ENCODE measurements around the gene PLB1.

Gene PLB1

DNA sequence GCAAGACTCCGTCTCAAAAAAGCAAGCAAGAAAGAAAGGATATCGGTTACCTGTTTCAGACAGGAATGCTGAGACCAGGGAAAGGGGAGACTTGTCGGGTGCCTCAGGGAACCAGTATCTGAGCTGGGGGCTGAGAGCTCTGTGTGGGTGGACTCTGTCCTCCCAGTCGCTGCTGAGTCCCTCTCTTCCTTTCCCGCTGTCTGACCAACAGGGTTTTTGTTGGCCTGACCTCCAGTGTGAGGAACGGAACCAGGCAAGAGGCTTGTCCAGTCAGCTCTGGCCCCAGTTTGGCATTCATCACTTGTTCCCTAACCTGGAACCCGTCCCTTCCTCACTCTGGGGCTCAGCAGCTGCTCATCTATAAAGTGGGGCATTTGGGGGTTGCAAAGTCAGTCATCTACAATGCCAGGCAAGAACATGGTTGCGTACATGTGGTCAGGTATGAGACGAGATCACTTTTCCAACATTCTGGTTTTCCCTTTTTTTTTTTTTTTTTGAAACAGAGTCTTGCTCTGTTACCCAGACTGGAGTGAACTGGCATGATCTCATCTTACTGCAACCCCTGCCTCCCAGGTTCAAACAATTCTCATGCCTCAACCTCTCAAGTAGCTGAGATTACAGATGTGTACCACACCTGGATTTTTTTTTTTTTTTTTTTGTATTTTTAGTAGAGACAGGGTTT is 116.4 kb downstream of the PLB1 start:
- no peak for DNase-seq (ENCODE audit: low read depth)

DNA sequence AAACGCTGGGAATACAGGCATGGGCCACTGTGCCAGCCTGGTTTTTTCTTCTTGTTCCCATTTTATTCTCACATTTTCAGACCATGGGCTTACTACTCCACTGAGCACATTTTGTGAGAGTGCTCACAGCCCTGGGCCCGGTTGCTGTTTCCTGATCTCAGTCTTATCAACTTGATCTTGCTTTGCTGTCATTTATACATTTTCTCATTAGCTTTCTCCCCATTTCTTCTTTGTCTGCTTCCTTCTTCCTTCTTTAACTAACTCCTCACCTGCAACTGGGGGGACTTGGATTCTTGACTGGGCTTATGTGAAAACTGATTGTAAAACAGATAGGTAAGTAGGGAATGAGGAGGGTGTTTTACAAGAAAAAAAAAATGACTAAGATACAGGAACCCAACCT is 117.3 kb downstream of the PLB1 start:
- DNase-seq (ENCODE audit: low read depth): no peak

DNA sequence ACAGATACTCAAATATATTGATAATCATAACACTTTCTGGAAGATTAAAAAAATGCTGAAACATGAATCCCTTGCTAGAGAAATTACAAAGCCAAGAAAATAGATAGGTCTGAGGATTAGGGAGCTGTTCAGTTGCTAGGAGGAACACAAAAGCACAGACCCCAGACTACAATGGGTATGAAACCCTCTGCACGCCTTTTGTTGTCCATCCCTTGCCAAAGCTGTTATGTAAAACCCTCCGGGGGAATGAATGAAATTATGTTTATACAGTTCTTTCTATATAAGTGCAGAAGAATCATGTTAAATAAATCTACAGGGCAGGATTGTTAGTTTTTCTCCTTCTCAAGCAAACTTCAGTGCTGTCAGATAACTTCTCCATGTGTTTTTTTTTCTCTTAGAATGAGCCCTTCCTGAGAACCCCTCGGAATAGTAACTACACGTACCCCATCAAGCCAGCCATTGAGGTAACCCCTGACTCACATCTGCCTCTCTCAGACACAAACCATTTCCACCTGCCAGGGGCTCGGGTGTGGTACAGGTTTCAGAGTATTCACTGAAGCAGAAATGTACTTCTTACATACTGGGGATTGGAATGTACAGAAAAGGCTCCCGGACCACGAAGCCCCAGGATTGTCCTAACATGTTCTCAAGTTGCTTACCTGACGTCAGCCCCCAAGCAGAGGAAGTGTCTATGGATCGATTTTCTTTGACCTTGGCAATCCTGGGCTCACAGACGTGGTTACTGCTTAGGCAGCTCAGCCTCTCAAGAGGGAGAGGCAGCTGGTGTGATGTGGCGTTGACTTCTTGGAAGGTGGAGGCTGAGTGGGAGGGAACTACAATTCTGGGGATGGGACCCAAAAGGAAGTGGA is 118.0 kb downstream of the PLB1 start:
- peak; percentile 98 for DNase-seq (ENCODE audit: low read depth)

DNA sequence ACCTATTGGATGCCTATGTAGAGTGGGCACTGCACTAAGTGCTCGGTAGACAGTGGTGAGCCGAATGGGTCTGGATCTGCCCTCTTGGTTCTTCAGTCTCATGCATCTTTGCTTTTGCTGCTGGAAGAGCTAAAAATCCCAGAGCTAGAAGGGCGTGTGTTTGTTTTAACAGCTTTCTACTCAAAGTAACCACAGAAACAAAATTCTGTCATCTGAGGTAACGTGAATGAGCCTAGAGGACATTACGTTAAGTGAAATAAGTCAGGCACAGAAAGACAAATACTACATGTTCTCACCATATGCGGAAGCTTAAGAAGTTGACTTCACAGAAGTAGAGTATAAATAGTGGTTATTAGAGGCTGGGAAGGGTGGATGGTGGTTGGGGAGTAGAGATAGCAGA is 119.8 kb downstream of the PLB1 start:
- no peak for DNase-seq (ENCODE audit: low read depth)

DNA sequence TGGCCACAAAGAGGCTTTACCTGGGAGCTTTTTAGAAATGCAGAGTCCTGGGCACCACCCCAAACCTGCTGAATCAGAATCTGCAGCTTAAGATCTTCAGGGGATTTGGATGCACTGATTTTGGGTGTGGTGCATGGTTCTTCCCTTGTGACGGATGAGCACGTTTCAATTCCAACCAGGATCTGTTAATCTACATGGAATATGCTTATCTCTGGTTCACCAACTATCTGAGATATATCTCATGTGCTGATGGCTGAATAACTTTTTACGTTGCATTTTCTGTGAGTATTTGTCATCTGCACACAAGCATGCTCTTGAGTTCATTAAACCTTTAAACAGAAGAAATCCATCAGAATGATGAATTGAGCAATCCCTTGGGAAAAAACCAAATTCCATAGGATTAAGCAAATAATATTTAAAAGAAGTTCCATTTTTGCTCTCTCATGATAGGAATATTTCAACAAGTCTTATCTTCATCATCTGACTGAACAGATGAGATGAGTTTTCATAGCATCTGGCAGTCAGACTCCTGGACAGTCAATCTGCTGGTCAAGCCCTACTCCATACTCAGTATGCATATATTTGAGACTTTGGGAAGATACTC is 120.6 kb downstream of the PLB1 start:
- peak; percentile 35 for DNase-seq (ENCODE audit: low read depth)

DNA sequence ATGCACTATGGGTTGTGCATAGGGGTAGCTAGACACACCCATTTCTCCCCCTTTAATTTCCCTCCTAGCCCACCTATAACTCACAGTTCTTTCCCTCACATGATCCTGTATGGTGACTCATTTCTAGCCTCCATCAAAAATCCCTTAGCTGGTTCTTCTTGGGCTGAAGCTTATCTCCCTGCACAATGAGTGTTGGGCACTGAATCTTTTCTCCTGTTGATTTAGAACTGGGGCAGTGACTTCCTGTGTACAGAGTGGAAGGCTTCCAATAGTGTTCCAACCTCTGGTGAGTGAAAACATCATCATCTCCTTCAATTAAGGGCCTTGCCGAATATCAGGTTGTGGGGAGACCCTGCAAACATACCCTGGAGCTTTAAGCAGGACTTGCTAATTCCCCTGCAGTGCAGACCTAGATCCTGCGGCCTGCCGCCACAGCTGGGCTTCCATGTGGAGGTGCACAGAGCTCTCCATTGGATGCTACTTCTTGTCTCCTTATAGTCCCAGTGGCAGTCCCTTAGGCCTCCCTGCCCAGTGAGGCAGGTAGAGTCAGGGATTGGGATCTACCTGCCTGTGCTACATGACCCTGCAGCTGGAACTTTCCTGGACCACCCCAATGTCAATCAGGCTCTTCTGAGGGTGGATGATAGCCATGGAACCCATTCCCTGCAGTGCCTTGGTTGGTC is 121.8 kb downstream of the PLB1 start:
- no peak for DNase-seq (ENCODE audit: low read depth)

DNA sequence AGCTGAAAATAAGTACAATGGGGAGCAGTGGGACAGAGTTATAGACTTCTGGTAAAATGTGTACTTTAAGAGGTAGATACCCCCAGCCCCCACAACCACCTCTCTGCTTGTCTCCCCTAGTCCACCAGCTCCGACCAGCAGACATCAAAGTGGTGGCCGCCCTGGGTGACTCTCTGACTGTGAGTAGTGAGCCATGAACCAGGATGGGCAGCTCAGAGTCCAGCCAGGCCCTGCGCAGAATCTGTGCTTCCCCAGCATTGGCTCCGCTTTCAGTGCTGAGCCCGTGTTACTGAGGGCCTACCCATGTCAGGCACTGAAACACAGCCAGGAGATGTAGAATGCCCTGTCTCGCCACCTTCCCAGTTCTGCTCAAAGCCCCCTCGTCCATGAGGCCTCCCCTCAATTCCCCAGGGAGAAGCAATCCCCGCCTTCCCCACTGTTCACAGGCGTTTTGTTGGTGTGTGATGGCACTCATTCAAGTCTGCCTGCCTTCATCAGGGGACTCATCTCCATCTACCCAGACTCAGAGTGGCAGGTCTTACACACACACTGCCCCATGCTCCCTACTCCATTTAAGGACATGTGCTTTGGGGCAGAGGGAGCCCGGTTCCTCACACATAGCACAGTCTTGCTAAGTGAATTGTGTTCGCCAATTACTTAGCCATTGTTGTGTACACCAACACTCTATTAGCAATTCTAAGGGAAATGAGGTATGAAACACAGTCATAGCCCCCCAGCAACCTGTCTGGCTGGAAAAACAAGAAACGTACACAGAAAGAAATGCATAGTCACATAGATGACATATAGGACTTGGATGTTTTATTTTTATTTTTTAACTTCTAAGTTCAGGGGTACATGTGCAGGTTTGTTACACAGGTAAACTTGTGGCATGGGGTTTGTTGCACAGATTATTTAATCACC is 122.6 kb downstream of the PLB1 start:
- no peak for DNase-seq (ENCODE audit: low read depth)

DNA sequence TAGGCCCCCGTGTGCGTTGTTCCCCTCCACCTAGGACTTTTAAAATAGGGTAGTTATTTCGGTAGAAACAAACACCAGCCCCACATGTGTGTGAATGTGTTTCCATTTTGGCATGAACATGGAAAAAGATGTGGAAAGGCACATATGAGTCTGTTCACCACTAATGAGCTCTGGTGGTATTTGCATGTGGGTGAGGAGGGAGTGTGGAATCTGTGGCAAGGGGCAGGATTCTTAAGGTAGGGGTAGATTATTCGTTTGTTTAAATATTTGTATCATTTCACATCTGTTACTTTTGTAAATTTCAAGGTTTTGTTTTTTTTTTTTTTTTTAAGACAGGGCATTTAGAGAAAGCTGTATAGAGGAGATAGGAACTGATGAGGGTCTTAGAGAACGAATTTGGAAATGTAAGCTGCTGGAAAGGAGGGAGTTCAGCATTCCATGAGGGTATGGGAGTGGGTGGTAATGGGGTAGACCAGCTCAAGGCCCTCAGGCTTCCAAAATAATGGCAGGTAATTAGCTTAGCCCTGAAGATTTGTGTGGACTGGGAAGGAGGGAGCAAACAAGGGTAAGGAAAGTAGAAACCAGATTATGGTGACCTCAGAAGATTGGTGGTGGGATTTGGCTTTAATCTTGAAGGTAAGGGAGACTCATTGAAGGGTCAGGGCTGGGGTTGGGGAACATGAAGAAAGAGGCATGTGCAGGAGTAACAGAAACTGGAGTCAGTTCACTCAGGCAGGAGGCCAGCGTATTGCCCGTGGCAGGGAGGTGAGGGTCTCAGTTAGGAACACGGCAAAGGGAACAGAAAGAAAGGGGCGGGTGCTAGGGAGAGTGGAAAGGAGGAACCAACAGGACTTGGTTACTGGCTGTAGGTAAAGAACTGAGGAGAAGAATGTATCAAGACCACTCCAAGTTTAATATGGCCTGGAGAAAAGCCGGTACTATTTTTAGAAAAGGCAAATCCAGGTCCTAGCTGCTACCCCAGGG is 123.6 kb downstream of the PLB1 start:
- DNase-seq (ENCODE audit: low read depth): no peak

DNA sequence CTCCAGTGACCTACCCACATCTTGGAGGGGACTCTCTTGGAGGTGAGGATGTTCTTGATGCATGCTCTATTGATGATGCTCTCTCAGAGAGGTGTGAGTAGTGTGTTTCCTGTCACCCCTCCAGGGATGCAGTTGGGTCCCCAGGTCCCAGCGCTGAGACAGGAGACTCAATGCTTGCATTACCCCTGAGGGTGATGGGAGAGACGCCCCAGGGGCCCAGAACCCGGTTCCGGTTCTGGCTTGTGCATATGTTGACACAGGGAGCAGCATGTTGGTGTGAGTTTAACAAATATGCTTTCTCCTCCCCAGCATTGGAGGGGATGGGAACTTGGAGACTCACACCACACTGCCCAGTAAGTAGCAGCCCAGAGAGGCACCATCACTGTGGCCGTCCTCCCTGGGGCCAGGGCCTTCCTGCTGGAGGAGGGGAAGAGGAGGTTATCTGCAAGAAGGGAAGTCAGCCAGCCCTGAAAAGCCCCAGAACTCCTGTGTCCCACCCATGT is 124.5 kb downstream of the PLB1 start:
- no peak for DNase-seq (ENCODE audit: low read depth)

DNA sequence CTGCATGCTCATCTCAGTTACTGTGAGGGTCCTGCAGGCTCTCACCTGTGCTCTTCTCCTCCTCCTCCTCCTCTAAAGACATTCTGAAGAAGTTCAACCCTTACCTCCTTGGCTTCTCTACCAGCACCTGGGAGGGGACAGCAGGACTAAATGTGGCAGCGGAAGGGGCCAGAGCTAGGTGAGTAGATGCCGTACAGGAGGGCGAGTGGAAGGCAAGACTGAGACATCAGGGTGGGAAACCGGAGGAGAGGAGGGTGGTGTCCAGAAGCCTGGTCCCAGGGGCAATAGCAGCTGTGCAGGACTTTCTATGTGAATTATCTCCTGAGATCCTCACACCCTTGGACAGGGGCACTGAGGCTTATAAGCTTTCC is 124.9 kb downstream of the PLB1 start:
- DNase-seq (ENCODE audit: low read depth): no peak

DNA sequence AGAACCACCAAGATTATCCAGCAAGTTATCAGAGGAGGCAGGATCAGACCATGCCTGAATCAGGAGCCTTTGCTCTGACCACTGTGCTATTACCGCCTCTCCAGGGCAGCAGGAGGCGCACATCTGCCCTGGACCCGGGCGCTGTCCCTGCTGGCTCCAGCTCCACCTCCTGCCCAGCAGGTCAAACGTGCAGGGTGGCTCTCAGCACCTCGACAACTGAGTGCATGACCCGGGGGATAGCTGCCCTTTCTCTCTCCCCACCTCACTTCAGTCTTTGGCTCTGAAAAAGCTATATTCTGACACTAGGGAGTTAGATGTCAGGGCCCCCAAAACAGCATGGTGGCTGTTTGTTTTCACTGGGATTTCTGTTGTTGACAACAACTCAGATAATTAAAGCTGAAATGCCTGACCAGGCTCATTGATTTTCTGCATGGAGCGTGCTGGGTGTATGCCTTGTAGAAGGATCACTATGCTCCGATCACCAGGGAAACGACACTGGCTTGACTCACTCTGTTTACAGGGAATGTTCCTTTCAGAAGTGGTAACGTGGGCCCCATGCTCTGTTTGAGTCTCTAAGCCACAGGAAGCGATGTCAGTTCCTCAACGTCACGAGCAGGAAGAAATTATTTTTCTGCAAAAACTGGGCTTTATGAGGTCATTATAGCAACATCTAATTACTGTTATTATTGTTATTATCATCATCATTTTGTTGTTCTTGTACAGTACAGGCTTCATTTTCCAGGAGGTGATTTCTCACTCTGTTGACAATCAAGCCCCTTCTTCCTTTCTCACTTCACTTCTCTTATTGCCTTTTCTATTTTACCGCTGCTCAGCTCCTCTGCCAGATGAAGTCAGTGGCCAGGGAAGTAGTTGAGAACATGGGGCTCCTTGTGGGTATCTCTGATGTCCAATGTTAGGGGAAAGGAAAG is 125.6 kb downstream of the PLB1 start:
- DNase-seq (ENCODE audit: low read depth): peak; percentile 99

DNA sequence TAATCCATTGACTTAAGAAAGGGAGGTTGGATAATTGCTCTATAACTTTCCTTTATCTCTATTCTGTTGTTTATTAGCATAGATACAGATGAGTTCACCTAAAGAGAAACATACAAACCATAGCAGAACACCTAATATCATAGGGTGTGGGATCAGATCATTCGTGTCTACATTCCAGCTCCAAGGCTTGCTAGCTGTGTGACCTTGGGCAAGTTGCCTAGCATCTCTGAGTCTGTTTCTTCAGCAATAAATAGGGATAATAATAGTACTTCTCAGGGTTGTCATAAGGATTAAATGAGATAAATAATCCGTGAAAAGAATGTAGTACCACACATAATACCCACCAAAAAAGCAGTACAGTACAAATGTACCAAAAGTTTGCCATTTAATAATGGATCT is 126.2 kb downstream of the PLB1 start:
- peak; percentile 81 for DNase-seq (ENCODE audit: low read depth)

DNA sequence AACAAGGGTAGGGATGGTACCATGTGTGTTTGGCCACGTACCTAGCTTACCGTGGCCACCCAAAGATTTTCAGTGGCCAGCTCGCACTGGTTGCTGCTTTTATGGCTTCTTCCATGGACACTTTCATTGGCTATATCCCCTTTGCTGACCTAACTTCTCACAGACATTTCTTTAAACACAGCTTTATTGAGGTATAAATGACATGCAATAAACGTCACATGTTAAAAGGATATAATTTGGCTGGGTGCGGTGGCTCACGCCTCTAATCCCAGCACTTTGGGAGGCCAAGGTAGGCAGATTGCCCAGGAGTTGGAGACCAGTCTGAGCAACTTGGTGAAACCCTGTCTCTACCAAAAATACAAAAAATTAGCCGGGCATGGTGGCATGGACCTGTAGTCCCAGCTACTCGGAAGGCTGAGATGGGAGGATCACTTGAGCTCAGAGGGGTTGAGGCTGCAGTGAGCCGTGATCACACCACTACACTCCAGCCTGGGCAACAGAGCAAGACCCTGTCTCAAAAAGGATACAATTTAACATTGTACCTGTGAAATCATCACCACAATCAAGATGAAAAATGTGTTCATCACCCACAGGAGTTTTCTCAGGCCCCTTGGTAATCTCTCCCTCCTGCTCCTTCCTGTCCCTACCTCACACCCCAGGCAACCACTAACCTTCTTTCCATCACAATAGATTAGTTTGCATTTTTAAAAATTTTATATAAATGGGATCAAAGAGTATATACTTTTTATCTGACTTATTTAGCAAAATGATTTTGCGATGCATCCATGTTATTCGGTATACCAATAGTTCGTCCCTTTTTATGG is 127.9 kb downstream of the PLB1 start:
- DNase-seq (ENCODE audit: low read depth): no peak

DNA sequence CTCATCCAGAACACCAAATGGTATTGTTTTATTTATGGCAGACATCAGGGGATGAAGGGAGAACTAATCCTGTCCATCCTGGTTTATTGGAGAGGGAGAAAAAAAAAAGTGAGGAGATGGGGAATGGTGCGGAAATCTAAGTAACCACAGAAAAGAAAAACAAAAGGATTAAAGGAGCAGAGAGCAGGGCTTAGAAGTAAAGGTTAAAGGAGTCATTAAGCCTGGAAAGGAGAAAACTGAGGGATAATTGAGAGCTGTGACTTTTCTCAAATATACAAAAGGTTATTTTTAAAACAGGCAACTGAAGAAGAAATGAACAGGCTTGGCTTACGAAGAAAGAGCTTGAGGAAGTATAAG is 128.6 kb downstream of the PLB1 start:
- no peak for DNase-seq (ENCODE audit: low read depth)

DNA sequence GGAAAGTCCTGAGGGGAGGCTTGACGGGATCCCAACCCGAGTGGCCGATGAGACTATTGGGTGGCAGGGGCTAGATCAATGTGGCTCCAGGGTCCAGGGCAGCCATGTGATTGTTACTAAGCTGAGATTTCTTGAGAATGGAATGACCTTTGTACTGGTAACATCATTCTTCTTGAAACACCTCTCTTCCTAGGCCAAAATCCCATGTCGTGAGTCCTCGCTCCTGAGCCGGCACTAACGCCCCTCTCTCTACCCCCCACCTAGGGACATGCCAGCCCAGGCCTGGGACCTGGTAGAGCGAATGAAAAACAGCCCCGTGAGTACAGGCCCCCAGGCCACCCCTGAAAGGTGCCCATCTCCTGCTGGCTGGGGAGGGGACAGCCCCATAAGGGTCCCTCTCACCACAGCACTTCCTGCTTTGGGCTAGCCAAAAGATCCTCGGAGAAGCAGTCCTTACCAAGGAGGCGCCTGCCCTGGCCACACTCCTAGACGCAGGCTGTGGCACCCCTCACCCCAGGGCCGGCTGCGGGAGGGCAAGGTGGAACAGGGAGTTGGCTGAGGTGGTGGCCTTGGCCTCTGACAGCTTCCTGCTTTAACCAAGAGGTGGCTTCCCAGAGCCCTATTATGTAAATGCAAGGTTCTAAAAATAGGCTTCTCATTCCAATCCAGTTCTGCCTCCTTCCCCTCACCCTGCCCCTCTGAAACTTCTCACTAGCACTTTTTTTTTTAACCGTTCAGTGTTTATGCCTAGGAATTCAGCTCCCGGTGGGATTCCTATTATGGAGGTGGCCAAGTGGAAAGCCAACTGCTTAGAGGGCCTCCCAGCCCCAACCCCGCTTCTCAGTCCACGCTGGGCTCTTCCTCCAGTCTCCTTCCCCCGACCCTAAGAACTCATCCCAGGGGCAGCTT is 129.2 kb downstream of the PLB1 start:
- peak; percentile 47 for DNase-seq (ENCODE audit: low read depth)

DNA sequence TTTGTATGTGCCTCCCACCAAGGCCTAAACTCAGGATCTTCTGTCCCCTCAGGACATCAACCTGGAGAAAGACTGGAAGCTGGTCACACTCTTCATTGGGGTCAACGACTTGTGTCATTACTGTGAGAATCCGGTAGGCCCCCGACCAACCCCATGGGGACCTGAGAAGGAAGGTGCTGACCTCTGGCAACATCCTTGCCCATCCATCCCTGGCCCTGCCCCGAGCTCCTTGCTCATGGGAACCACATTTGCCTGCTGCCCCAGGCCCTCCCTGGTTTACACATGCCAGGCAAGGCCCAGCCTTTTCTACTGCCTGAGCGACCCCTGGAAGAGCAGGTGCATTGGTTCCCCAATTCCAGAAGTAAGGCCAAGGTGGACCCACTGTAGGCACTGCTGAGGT is 130.5 kb downstream of the PLB1 start:
- DNase-seq (ENCODE audit: low read depth): no peak

DNA sequence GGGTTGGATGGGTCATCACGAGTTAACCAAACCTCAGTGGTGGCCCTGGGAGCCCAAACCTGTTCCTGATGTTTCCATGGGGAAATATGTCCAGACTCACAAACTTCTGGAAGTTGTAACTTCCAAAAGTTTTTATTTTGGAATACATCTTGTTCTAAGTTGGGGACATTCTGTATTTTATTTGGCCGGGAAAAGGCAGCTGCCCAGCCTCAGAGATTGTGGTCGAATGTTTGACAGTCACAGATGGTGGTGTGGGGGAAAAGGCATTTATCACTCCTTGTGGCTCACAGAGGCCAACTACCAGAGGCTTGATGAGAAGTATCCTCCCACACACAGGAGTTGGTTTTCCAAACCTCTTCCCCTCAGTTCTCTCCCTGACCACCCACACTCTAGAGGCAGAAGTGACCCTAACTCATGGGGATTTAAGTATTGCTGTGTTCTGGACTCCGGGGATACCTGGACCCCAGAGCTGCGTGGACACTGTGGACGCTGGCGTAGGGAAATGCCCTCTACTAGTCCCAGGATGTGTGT is 131.1 kb downstream of the PLB1 start:
- DNase-seq (ENCODE audit: low read depth): no peak

Data from iris pigment epithelial cell (primary cell).